T-helper 9 cell (primary cell): Measurements from ENCODE around the gene SDK1.

ENCODE experiments used
- DNase-seq: peaks from one replicate; pipeline ENCODE4 v3.0.0-alpha.2; 2020

SDK1 gene

GRCh38 chr7:3285652-3286051 lies 15.4 kb upstream of the SDK1 start:
- DNase-seq, result no peak

GRCh38 chr7:3289996-3290395 lies 11.1 kb upstream of the SDK1 start:
- no peak for DNase-seq

DNA sequence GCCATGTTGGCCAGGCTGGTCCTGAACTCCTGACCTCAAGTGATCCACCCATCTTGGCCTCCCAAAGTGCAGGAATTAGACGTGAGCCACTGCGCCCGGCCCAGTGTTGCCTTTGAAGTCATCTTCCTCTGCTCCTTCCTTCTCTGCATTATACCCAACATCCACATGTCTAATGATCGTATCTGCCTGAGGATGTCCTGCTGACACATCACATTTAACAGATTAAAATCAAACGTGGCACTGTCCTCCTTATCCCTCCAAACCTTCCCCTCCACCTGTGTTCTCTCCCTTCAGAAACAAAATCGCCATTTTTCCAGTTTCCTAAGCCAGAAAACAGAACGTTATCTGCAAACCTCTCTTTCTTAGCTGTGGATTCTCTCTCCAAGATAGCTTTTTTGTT lies 8.4 kb upstream of the SDK1 start:
- no peak for DNase-seq

DNA sequence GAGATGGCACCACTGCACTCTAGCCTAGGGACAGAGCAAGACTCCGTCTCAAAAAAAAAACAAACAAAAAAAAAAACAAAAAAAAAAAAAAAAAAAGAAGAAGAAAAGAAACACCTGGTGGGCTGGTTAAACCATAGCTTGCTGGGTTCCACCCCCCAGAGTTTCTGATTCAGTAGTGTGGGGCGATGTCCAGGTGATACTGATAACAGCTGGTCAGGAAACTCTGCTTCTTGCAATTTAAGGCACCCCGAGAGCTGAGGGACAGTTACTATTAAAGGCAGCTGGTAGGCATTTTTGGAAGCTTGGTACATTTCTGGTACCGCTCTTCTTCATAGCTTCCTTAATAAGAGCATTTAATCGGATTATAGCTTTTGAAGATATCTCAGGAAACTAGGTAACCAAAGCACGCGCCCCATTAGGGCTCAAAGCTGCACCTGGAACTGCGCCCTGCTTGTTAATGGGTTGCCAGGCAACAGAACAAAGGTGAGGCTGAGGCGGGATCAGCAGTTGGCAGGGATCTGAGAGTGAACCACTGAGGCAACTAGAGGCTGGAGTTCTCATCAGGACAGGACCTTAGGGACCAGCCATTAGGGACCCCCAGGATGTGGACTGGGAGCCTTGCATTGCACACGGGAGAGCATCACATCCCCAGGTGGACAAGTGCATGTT lies 6.5 kb upstream of the SDK1 start:
- DNase-seq, result no peak

DNA sequence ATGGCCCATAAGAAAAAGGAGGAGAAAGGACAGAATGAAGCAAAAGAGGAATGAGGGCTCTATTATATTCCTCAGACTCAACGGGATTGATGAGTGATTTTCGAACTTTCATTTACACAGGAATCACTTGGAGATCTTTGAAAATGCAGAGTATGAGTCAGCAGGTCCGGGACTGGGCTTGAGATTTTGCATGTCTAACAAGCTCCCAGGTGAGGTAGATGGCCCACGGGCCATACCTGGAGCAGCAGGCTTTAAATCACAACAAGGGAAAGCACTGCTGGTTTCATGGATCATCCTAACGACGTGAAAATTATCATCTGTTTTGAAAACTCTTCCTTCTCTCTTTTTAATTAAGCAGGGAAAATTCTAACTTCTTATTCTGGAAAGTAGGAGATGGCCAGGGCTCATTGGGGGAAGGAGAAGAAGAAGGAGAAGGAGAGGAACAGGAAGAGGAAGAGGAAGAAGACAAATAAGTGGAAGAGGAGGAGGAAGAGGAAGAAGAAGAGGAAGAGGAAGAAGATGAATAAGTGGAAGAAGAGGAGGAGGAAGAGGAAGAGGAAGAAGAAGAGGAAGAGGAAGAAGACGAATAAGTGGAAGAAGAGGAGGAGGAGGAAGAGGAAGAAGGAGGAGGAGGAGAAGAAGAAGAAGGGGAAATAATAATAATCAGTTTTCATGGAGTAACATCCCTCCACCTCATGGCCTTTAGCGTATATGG lies 3.8 kb upstream of the SDK1 start:
- DNase-seq, result no peak

DNA sequence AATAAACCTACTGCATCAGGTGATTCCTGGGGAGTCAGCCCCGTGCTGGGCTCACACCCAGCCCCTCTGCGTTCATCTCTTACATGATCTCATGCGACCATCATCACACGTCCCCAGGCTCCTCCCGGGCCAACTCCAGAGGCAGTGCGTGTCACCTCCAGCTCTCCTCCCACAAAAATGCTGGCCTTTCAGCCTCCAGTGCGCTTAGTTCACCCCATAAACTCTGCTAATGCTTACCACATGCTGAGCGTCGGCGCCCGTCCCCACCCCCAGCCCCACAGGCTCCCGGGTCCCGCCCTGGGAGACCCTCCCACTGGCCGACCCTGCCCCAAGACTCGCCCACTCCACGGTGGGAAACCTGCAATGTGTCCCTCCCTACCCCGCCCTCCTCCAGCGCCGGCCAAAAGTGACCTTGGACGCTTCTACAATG lies 816 bp upstream of the SDK1 start:
- DNase-seq, result no peak

GRCh38 chr7:3301449-3301731 lies 338 bp downstream of the SDK1 start:
- no peak for DNase-seq

- DNase-seq, result no peak
Observed at GRCh38 chr7:3301831-3302618, 973 bp downstream of the SDK1 start.

DNA sequence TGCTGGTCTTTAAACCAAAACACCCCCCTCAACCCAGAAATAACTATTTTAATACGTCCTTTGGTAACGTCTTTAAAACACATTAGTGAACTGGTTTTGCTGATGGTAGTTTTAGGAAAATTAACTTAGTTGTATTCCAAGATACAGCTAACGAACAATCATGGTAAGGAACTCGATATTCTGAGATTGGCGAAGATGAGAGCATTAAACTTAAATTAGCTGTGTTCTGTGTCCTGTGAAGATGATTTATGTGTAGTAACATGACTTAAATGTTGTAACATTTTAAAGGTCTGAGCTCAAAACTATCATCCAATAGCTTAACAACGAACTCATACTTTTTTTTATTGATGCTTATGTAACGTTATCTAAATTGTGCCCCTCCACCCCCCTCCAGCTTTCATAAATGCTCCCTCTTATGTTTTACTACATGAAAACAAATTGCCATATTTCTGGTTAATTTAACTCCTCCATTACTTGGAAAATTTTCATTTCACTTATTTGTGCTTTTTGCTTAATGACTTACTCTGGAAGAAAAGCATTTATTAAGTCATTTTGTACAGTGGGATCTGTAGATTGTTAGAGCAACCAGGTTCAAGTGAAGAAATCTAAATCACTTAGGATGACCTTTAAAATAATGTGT lies 1.7 kb downstream of the SDK1 start:
- no peak for DNase-seq

DNA sequence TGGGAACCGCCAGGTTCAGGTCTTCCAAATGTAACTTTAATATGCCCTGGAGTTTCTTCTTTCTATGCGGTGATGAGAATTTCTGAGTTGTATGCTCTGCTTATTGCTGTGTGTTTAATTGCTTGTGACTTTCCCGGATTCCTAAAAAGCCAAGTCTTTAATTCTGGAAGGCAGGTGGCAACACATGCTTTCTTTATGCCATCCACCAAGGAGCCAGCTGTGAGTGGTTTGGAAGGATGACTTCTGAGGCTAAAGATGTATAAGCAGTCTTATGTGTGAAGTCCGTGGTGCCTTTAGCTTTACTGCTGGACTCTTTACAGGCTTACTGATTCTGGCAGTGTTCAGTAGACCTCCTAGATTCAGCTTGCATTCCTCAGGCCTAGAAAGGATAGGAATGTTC lies 3.1 kb downstream of the SDK1 start:
- DNase-seq, result no peak

DNA sequence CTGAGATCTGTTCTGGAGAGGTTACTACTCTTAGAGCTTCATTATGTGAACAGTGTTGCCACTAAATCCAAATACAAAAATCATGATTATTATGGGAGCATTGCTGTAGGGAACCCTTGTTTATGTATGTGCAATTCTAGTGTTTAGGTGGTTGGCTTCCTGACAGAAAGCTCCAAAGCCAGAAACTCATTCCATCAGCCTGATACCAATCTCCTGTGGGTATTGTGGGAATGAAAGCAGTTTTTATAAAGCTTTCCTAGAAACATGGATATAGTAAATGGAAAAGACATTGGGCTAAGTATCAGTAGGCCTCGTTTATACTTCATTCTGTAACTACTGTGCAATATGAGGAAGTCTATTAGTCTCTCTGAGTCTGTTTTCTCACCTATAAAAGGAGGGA lies 6.4 kb downstream of the SDK1 start:
- no peak for DNase-seq

- no peak for DNase-seq
Observed at GRCh38 chr7:3309140-3309539, 8.1 kb downstream of the SDK1 start.

- no peak for DNase-seq
Observed at GRCh38 chr7:3309956-3310355, 8.9 kb downstream of the SDK1 start.

DNA sequence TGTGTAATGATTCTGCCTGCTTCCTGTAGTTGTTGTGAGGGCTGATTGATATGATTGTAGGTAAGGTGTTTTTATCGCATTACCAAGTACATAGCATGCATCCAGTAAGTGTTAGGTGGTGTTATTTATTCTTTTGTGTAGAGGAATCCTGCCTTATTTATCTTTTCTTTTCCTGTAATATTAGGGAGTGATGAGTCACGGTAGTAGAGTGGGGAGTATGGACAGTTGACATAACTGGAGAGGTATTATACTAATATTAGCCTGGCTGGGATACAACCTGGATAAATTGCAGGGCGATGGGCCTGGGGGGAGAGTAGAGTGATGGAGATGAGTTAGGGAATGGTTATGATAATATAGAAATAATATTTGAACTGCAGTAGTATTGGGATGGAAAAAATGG lies 9.8 kb downstream of the SDK1 start:
- no peak for DNase-seq

DNA sequence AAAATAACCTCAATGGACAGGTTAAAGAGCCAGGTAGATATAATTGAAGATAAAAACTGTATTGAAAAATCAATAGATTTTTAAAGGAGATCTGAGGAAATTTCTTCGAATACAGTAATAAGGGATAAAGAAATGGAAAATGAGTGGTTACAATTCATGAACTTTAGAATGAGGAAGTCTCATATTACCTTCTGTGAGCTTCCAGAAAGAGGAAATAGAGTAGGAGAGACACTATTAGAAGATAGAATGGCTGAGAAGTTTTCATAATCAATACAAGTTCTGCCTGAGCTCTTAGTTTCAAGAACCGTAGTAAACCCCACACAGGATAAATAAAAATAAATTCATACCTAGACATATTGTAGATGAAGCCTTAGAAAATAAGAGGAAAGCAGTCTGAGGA lies 11.5 kb downstream of the SDK1 start:
- DNase-seq, result no peak

DNA sequence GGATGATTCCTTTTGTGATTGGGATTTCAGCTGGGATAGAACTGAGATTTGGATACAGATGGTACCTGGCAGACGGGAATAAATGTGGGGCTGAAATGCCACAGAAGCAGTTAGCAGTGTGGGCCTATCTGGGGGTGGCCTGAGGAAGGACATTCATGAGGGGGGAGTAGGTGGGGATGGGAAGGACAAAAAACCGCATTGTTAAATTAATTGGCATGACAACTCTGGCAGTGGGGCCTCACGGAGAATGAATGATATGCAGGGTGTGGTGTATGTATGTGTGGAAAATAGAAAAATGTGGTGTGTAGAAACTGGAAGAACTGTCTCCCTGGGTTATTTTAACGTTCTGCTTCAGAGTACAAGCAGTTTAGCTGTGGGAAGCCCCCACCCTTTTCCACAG lies 17.8 kb downstream of the SDK1 start:
- DNase-seq, result no peak

DNA sequence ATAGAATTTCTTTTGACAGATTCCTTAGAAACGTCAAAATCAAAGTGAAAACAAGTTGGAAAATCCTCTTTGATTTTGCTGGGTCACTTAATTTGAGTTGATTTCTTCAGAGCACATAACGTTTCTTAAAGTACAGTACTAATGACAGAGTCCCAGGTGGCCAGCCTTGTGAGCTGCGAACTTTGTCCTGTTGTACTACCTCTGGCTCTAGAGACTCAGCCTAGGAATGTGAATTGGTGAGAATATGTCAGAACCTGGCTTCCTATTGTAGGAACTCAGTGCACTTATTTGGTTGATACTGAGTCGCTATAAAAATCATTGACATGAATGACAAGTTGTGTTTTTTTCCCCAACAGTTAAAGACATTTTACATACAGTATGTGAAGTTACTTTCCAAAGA lies 20.2 kb downstream of the SDK1 start:
- no peak for DNase-seq

GRCh38 chr7:3321745-3322144 lies 20.7 kb downstream of the SDK1 start:
- DNase-seq, result no peak

GRCh38 chr7:3326246-3326645 lies 25.2 kb downstream of the SDK1 start:
- no peak for DNase-seq

- no peak for DNase-seq
Observed at GRCh38 chr7:3327099-3327498, 26.0 kb downstream of the SDK1 start.

DNA sequence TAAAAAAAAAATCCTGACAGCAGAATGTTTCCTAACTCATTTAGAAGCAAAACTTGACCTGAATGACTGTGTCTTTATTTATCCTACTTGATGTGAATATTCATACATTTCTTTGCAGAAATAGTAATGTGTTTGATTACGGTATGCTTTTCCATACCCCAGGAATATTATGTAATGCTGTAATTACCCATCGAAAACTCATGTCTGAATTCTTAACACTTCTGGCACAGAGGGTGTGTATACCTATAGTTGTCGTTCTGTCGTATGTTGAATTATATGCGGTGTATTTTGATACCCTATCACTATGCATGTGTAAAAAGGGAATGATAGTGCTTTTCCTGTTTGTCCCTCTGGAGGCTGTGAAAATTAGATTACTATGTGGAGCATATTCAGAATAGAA lies 26.6 kb downstream of the SDK1 start:
- DNase-seq, result no peak

DNA sequence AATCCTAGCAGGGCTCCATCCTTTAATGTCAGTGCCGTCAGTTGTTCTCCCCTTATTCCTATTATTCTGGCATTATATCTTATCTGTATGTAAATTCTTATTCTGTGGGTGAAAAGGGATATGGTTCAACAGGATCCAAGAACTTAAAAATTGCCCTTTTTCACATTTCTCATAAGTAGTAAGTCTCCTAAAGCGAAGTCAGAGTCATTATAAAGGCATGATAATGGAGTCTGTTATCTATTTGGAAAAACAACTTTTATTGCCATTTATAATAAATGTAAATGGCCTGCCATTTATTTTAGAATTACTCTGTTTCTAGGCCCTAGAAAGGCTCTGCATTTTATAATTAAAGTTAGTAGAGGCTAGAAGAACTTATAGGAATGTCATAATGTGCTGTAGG lies 31.3 kb downstream of the SDK1 start:
- no peak for DNase-seq

- no peak for DNase-seq
Observed at GRCh38 chr7:3333861-3334260, 32.8 kb downstream of the SDK1 start.
